ENCODE data around the gene ATN1.
A peak's percentile ranks its signal among the peaks of the same experiment; 100 is the strongest.
"Not testable (repeated sequence)": the region's sequence is repeated elsewhere in the genome, so short reads cannot be mapped to it uniquely, and the experiment has no call there.

ATN1 gene

DNA sequence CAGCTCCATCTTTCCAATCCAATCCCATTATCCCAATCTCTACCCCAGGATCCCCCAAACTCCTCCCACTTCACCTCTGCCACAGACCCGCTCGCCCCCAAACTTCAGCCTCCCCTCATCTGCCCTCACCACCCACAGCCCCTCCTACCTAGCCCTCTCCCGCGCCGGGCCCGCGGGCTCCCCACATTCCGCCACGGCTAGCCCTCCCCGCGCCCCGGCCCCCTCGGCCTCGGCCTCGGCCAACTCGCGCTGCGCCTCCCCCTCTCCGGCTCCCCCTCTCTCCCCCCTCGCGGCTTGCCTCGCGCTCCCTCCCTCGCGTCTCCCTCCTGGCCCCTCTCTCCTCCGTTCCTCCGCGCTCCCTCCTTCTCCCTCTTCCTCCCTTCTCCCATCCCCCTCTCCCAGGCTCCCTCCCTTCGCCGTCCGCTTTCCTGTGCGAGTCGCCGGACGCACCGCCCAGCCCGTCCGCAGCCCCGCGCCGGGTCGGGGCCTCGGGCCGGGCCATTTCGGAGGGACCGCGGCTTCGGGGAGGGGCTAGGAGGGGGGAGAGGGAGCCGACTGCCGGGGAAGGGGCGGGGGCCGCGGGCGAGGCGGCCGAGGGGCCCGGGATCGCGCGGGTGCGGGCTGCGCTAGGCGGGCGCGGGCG lies at the start of gene ATN1:
Gene ATN1 (plus strand): TSS at position 581 of the 643 bp plus-strand sequence. CDS start 6,043 bp downstream, outside the sequence.
- no peak for DNase-seq

GRCh38 chr12:6879824-6880223 lies 47.9 kb upstream of the ATN1 start:
- not testable (repeated sequence) for DNase-seq

DNA sequence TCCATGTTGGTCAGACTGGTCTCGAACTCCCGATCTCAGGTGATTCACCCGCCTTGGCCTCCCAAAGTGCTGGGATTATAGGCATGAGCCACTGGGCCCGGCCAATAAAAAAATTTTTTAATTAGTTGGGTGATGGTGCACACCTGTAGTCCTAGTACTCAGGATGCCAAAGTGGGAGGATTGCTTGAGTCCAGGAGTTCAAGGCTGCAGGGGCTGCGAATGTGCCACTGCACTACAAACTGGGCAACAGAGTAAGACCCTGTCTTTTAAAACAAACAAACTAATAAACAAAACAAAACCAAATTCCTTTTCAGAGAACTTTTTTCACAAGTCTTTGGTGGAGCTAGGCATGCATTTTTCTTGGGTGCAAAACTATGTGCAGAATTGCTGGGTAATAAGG lies 44.5 kb upstream of the ATN1 start:
- DNase-seq = no peak

GRCh38 chr12:6883683-6884082 lies 44.1 kb upstream of the ATN1 start:
- no peak for DNase-seq

GRCh38 chr12:6884539-6884938 lies 43.2 kb upstream of the ATN1 start:
- DNase-seq = no peak

- DNase-seq = not testable (repeated sequence)
Measured at GRCh38 chr12:6886206-6886999, 41.4 kb upstream of the ATN1 start.

GRCh38 chr12:6887460-6887859 lies 40.3 kb upstream of the ATN1 start:
- no peak for DNase-seq

DNA sequence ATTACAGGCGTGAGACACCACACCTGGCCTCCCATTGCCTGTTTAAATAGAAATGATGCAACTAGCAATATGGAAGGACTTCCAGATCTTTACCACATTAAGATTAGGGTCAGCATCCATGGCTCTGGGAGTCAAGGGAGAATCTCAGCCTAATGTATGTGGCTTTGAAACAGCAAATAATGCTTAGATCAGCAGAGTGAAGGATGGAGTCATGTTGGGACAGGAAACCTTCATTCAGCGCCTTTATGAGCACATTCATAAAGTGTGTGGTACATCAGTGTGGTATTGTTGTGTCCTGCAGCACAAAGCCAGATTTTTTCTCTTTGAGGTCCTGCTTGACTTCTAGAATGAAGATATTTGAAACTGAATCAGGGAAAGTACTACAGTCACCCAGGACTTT lies 39.4 kb upstream of the ATN1 start:
- DNase-seq = no peak

- DNase-seq = not testable (repeated sequence)
Measured at GRCh38 chr12:6888794-6889193, 39.0 kb upstream of the ATN1 start.

DNA sequence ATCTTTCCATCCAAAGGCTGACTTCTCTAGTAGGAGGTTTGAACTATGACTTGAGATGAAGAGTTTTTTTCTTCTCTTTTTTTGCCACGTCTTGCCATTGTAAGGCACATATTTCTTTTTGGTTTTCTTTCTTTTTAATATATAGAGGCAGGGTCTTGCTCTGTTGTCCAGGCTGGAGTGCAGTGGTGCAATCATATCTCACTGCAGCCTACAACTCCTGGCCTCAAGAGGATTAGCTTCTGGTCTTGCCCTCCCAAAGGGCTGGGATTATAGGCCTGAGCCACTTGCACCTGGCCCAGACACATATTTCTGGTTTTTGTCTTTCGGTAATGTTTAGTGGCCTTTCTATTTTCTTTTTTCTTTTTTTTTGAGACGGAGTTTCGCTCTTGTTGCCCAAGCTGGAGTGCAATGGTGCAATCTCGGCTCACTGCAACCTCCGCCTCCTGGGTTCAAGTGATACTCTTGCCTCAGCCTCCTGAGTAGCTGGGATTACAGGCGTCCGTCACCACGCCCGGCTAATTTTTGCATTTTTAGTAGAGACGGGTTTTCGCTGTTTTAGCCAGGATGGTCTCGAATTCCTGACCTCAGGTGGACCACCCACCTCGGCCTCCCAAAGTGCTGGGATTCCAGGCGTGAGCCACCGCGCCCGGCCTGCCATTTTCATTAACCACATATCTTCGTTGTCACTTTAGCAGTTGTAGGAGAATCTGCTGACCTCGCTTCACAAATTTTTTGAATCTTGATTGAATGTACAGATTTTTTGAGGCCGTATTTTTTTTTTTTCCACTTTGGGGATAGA lies 37.8 kb upstream of the ATN1 start:
- not testable (repeated sequence) for DNase-seq

DNA sequence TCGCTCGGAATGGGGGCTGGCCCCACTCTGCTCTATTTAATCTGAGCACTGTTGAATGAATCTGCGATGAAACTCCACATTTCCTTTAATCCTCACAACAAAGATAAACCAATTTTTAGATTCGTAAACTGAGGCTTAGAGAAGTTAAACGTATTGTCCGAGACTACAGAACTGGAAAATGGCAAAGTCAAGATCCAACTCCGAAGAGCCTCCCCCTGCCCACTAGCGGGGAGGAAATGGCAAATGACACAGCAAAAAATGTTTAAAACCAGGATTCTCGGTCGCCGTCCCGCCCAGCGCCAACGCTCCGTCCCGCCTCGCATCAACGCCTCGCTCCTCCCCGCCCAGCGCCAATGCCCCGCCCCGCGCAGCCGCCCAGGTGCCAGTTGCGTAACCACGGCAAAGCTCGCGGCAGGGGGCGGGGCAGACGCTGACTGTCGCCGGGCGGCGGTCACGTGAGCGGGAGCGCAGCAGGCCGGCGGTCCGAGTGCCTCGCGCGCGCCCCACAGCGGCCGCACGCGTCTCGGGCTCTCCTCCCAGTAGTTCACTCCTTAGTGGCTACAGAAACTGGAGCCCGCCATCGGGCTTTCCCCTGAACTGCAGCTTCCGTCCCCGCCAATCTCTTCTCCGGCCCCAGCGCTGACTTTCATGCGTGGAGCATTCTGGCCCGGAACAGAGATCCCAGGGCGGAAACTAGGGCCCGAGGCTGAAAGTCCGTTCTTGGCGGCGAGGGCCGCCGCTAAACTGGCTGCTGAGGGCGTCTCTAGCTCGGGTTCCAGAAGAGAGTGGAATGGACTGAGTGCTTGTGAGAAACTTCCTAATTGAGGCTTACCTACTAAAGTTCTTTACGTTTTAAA lies 36.7 kb upstream of the ATN1 start:
- peak; percentile 74 to 86 for DNase-seq

GRCh38 chr12:6891646-6892001 lies 36.1 kb upstream of the ATN1 start:
- DNase-seq = no peak

DNA sequence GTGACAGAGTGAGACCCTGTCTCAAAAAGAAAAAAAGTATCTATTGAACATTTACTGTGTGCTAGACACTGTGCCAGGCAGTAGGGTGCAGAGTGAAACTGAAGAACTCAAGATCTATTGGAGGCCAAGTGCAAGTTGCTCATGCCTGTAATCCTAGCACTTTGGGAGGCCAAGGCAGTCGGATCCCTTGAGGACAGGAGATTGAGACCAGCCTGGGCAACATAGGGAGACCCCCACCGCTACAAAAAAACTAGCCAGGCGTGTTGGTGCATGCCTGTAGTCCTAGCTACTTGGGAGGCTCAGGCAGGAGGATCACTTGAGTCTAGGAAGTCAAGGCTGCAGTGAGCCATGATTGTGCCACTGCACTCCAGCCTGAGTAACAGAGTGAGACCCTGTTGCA lies 35.1 kb upstream of the ATN1 start:
- not testable (repeated sequence) for DNase-seq

DNA sequence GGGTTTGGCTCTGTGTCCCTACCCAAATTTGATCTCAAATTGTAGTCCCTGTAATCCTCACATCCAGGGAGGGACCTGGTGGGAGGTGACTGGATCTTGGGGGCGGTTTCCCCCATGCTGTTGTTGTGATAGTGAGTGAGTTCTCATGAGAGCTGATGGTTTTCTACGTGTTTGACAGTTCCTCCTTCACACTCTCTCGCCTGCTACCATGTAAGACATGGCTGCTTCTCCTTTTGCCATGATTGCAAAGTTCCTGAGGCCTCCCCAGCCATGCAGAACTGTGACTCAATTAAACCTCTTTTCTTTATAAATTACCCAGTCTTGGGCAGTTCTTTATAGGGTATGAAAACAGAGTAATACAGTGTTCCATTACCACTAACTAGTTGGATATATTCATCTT lies 33.4 kb upstream of the ATN1 start:
- no peak for DNase-seq

DNA sequence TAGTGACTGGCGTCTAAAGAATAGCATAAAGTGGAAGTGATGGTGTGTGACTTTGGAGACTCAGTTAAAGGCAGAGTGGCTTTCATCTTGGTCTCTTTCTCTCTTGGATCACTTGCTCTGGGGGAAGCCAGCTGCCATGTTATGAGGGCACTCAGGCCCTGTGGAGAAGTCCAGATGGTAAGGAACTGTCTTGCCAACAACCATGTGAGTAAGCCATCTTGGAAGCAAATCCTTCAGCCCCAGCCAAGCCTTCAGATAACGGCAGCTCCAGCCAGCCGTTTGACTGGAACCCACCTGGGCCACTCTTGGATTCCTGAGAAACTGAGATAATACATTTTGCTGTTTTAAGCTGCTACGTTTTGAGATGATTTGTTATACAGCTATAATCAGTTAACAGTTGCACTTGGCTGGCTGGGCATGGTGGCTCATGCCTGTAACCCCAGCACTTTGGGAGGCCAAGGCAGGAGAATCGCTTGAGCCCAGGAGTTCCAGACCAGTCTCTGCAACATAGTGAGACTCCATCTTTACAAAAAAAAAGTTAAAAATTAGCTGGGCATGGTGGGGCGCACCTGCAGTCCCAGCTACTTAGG lies 30.8 kb upstream of the ATN1 start:
- DNase-seq = no peak

DNA sequence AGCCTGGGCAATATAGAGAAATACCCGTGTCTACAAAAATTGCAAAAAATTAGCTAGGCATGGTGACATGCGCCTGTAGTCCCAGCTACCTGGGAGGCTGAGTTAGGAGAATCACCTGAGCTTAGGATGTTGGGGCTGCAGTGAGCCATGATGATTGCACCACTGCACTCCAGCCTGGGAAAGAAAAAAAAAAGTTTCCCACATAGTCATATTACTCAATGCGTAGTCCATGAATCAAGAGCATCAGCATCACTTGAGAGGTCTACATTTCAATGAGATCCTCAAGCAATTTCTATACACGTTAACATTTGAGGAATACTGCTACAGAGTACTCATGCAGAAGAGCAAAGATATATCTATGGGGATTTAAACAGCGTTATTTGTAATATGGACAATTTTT lies 28.3 kb upstream of the ATN1 start:
- DNase-seq = peak in 1 of 2 experiments; percentile 50

DNA sequence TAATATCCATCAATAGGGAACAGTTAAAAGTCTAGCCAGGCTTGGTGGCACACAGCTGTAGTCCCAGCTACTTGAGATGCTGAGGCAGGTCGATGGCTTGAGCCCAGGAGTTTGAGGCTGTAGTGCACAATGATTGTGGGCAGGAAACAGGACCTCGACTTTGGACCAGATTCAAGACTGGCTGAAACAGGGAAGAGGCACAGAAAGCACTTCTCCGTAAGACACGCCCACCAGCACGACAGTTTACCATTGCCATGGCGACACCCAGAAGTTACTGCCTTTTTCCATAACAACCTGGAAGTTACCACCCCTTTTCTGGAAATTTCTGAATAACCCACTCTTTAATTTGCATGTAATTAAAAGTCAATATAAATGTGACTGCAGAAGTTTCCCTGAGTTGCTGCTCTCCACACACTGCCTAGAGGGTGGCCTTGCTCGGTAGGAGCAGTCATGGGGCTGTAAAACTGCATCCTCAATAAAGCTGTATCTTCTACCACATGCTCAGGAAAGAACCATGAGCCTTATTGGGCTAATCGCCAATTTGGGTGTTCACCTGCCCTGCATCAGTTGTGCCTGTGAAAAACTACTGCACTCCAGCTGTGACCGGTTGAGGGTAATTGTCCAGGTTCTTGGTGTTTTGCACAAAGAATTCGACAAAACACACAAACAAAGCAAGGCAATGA lies 27.8 kb upstream of the ATN1 start:
- peak; percentile 60 to 78 for DNase-seq

DNA sequence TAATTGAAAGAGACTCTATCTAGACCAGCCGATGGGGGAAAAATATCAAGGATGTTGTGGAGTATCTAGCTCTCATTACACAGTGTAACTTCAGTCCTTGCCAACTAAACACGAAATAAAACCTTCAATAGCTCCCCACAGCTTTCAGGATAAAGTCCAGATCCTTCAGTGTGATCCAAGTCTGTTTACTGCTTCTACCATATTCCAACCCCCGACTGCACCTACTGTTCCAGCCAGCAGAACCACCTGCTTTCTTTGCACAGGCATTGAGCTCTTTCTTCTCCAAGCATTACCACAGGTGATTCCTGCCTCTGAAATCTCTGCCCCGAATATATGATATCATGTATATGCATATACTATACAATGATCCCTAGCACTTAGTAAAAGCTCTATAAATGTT lies 25.3 kb upstream of the ATN1 start:
- DNase-seq = no peak

GRCh38 chr12:6903722-6904121 lies 24.0 kb upstream of the ATN1 start:
- peak in 1 of 2 experiments; percentile 10 for DNase-seq

GRCh38 chr12:6904280-6905276 lies 23.2 kb upstream of the ATN1 start, which contains the start of gene LRRC23:
LRRC23 (plus strand) TSS chr12:6904822; CDS start chr12:6905634, 812 bp downstream.
- peak; percentile 67 to 77 for DNase-seq

Data from Kasumi-1 (cell line).